ENCODE measurements around the gene NT5C3A.
"Not testable (repeated sequence)": the region's sequence is repeated elsewhere in the genome, so short reads cannot be mapped to it uniquely, and the experiment has no call there.

NT5C3A gene

DNA sequence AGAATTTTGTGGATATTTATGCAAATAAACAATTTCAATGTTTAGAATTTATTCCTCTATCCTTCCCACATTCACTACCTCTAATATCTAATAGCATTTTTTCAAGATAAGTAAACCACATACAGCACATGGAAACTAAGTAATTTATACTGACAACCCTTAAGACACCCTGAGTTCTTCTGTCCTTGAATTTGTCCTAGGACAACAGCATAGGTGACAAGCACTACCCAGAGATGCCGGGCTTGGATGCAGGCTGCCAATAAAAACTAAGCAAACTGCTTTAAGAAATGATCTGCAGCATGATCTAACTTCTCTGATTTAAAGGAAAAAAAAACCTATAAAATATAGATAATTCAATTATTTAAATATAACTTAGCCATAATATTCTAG, 22.7 kb downstream of the NT5C3A start:
- DNase-seq, result no peak

DNA sequence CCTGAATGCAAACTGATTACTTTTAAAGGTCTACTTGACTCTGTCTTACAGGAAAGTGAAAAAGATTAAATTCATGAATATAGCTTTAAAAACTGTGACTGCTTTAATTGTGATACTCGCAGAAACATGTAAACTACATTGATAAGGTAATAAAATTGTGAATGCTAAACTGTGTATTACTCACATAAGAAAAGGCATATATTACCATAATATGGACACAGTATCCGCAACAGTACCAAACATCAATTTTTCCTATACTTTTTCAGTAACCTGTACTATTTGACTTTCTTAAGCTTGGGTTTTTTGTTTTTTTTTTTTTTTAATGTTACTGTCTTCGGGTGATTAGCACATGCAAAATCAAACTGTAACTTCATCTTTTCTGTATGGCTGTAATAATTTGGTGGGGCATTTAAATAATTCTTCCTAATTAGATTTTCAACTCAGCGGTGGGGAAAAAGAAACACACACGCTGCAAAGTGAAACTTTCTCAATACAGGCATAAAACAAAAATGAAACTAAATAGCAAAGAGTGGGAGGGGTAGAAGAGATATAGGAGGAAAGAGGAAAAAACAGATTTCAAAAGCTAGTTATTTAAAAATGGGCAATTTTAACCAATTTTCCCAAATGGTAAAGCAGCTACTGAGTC, 23.2 kb downstream of the NT5C3A start:
- no peak for DNase-seq

DNA sequence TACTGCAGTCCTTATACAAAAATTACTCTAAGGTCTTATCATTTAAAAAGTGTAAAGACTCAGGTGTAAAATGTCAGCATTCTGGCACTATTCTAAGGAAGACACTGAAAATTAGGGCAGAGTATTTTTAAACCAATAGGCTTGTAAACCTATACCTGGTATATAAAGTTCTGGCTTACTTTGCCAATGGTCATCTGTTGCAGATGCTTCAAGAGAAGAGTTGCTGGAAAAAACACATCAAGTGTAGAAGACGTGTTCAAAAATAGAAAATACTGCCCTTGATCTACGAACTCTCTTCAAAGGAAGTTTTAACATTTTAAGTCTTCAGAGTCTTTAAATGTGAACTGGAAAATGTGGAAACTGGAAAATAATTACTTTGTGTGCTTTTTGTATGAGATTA, 23.9 kb downstream of the NT5C3A start:
- no peak for DNase-seq

DNA sequence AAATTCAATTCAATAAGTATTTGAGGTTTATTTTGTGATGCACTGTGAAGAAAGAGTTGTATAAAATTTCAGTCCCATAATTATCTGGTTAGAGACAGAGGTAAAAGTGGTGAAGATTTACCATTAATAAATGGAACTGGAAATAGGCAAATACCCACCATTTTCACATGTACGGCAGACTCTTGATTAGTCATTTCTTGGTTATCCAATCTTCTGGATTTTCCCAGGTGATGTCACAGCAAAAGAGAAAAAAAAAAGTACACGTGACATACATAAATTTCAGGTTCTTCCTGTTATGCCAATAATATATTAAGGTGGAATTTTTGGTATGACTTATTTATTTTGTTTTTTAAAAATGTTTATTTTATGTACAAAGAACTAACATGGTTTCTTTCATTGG, 26.8 kb downstream of the NT5C3A start:
- no peak for DNase-seq

DNA sequence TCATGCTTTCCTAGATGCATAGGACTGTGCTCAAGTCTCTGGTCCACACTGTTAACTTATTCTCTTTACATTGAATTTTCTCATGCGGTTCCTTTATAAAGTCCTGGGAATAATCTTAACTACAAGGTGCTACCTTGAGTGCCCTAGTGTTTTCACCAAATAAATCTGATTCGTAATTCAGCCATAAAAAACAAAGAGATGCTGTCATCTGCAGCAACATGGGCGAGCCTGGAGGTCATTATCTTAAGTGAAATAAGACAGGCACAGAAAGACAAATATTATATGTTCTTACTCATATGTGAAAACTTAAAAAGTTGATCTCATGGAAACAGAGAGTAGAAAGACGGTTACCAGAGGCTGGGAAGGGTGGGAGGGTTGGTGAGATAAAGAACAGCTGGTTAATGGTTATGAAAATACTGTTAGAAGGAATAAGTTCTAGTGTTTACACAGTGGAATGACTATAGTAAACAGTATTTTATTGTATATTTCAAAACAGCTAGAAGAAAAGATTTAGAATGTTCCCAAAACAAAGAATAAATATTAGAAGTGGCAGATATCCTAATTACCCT, 38.3 kb downstream of the NT5C3A start:
- DNase-seq, result no peak

DNA sequence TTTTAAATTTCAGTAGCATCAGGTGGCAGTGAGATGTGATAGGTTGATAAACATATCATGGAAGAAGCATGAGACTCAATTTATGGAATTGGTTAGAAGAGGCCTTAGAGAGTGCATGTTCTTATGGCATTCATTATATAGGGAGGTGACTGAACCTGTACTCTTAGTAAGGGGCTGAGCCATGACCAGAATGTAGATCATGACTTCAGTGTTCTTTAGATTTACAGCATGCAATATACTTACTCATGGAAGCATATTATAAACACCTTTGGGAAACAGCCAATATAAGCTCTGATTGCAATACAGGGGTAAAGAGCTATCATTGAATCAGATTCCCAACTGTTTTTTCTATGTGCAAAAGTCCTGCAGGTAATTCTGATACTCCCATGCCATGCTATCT, 50.2 kb downstream of the NT5C3A start:
- DNase-seq, result no peak

DNA sequence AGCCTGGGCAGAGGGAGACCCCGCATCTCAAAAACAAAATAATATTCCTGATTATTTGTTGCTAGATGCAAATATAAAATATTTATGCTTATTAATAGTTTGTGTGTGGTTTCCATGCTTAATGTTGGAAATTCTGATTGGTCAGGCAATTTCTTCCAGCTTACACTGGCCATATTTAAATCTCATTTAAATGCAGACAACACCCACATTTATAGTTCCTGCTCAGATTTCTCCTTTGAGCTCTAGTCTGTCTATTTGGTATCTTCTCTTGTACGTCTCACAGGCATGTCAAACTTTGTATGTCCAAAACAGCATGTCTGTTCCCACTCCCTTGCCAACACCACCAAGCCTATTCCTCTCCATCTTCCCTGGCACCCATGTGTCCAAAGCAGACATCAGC, 52.8 kb downstream of the NT5C3A start:
- DNase-seq, result no peak

DNA sequence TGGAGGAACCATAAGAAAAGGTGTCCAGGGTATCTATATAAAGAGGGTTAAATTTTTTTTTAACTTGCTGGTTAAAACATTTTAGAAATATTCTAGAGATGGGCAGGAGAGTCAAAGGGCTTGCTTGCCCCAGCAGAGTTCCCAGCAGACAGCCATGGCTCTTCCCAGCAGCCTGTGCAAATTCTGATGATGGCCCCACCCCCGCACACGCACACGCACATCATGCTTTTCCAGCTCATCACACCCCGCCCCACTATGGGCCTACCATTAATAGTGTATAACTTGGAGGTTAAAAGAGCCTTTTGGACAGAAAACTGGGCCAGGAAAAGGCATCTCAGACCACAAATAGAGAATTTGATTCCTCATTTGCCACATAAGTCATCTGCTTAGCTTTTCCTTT, 56.9 kb downstream of the NT5C3A start:
- DNase-seq, result not testable (repeated sequence)

DNA sequence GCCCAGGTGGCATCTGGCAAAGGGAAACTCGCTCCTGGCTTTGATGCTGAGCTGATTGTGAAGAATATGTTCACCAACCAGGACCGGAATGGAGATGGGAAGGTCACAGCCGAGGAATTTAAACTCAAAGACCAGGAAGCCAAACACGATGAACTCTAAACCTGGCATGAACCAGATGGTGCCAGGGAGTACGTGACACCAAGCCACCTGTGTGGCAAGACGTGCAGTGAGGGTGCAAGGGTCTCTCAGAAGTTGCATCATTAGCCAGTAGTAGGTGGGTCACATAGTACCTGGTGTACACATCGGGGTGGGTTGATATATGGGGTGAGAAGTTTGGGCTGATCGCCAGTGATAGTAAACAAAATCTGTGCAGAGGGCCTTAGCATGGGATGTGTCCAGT, 57.4 kb downstream of the NT5C3A start:
- DNase-seq, result not testable (repeated sequence)

DNA sequence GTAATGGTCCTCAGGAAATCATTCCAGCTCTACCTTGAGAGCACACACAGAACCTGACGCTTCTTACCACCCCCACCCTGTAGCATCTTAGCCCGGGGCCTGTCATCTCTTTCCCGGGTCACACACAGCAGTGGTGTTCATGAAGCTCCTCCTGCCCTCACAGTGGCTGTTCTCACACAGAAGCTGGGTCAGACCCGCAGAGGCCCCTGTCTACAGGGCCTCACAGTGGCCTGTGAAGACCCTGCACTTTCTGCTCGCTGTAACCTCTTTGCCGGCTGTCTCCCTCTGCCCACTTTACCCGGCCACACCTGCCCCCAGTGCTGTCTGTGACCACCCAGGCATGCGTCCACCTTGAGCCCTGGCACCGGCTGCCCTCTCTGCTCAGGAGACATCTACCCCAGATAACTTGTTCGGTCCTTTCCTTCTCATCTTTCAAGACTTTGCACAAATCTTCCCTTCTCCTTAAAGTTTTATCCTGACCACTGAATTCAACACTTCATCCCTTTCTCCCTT, 58.4 kb downstream of the NT5C3A start:
- DNase-seq, result not testable (repeated sequence)

DNA sequence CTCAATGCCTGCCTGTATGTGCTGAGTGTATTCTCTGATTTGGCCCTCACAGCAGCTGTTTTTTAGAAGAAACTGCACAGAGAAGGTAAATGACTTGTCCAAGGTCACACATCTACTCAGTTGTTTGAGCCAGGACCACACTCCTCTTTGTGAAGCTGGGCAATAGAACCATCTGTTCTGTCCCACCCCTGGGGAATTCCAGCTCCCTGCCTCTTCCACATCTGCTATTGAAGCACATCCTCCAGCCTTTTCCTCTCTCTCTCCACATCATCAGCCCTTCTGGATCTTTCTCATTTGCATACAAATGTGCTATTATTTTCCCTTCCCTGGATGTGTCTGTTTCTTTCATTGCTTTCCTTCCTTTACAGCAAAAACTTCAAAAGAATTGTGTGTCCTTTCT, 59.5 kb downstream of the NT5C3A start:
- DNase-seq, result not testable (repeated sequence)

DNA sequence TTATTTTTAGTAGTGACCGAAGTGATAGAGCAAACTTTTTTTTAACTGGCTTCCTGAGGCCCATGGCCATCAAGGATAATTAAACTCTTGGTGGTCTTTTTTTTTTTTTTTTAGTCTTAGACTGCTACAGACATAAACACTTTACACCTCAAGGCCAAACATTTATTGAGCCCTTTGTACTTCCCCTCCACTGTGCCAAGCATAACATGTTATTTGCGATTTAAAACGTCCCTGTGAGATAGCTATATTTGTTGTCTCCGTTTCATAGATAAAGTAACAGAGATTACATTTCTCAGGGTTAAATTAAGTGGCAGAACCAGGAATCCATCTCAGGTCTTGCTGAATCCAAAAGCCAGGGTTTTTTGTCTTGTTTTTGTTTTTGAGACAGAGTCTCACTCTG, 63.2 kb downstream of the NT5C3A start:
- DNase-seq, result not testable (repeated sequence)

DNA sequence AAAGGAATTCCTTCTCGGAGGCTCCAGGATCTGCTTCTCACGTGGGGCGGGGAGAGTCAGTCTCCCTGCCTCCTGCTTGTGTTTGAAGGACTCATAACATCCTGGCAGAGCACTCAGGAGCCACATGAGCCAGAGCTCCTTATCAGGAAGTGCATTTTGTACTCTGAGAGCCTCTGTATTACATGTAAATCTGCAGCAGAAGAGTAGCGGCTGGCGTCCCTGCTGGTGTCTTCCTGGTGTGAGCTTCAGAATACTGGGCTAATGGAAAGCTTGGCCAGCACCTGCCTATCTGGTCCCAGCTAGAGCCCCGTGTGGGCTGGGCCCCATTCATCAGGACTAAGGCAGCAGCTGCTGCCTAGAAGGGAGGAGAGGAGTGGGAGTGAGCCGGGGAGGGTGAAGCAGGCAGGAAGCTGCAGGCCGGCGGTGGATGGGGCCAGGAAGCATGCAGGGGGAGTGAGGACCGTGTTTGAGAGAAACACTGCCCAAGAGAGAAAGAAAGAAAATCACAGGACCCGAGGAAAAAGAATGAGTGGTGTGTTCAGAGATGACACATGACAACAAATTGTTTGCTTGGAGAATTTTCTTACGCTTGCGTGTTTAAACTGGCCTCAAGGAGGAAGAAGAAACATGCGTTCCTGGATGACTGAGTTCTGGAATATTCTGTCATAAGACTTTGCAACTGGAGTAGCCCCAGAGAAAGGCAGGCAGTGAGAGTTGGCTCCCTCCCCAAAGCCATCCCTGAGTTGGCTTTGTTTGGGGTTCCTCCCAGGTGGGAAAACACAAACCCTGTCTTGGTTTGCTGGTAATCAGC, 64.0 kb downstream of the NT5C3A start:
- DNase-seq, result not testable (repeated sequence)

DNA sequence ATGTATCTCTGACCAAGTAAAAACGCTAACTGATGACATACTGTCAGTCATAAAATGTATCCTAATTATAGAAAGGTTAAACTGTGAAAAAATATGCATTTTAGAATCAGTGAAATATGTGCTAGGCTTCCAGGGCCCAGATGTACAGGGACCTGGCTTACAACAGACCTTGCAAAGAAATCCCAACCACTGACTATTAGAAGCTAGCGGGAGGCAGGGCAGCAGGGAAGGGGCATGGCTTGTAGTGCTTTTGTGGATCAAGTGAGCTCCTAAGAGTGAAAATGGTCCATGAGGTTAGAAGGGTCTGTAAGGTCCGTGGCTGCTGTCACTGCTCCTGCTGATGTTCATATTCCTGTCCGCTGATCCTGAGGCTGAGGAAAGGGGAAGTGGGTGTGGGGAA, 64.6 kb downstream of the NT5C3A start:
- not testable (repeated sequence) for DNase-seq

DNA sequence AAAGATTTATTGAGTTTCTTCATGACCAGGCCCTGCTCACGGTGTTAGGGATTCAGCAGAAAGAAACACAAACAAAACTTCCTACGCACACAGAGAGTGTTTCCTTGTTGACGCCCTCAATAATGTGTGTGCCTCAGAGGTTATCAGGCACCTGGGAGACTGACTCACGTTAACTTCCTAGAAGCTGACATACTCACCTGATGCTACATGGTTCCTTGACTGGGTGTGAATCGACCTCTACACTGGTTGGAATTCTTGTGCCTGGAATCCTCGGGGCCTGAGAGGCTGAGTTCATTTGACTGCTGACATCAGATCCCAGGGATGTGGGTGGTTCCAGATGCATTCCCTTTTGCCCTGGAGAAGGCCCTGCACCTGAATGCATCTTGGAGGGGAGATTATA, 69.8 kb downstream of the NT5C3A start:
- not testable (repeated sequence) for DNase-seq

DNA sequence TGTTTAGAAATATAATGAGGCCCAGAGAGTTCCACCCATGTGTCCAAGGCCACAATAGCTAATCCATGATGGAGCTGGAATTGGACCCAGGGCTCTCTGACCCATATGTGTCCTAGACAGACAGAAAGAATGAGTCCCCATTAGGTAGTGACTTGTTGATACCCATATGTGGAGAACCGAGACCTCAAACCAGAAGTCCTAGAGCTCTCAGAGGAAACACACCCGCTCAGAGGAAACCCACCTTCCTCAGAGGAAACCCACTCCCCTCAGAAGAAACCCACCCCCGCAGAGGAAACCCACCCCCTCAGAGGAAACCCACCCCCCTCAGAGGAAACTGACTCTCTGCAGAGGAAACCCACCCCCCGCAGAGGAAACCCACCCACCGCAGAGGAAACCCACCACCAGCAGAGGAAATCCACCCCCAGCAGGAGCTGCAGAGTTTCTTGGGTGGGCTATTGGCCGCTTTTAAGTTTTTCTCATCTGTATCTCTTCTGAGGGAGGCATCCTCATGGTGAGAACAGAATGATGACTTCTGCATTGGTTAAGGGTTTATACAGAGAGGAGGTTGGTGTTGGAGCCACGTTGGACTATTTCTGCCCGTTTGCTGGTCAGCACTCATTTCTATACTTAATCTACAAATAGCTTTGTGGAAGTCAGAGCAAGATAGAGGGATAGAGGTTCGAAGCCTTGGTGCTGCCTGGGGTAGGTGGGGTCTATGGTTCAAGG, 70.4 kb downstream of the NT5C3A start:
- DNase-seq, result not testable (repeated sequence)

DNA sequence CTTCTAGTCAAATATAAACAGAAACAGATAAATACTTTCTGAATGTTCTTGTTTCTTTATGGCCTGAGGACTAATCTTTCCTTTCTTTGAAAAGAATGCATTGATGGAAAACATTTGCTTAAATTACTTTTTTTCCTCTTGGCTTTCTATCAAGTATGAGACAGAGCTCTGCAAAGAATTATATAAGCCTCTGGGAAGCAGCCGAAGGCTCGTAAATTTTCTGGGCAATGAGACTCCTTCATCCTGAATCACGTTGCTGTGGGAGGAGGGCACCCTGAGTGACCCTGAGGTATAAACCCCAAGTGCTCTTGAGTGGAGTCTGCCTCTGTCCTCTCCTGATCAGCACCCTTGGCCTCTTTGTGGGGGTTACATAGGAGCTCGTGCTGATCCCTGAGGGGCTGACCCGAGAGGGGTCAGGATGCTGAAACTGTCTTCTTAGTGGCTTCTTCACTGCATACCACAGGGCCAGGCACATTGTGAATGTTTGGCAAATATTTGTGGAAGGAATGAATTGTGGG, 71.4 kb downstream of the NT5C3A start:
- not testable (repeated sequence) for DNase-seq

DNA sequence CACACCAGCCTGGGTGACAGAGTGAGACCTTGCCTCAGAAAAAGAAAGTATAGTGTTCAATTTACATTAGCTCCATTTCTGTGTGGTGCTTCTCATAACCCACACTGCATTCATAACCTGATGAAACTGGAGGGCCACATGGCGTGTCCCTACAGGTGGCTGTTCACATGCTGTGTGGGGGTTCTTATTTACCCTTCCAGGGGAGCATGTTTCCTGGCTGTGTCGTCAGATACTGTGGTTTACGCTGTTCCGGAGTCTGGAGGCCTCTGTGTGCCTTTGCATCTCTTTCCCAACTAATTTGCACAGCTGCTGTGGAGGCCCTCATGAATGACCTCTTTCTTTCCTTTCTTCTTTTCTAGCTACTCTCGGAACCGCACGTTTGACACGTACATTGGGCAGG, 74.4 kb downstream of the NT5C3A start:
- not testable (repeated sequence) for DNase-seq

DNA sequence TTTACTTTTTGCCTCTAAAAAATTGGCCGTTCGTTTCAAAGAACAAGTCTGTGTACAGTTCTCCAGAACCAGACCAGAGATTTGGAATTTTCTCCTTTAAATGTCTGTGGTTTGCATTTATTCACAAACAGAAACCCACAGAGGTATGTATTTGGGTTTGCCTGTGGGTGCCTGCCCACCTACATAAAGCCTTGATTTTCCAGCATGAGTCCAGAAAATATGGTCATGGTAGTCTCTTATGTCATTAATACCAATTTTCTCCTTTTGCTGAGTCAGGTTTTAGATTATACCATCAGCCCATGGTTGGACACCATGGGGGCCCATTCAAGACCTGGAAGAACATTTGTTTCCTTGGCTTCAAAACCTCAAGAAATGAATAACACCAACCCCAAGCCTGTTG, 82.7 kb downstream of the NT5C3A start:
- not testable (repeated sequence) for DNase-seq

DNA sequence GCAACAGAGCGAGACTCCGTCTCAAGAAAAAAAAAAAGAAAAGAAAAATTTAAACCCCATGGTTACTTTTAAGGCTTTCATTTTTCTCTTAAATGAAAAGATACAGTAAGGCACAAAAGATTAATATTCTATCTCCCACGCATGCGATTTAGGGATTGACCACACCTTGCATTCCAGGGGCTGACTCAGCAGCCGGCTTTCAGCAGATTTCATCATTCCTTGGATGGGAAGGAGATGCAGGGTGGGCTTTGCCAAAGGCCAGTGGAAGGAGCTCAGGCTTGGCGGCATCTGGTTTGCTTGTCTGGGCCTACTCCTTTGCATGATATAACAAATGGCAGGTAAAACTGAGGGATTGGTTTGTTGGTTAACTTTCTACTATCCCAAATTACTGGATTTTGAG, 83.3 kb downstream of the NT5C3A start:
- DNase-seq, result not testable (repeated sequence)

DNA sequence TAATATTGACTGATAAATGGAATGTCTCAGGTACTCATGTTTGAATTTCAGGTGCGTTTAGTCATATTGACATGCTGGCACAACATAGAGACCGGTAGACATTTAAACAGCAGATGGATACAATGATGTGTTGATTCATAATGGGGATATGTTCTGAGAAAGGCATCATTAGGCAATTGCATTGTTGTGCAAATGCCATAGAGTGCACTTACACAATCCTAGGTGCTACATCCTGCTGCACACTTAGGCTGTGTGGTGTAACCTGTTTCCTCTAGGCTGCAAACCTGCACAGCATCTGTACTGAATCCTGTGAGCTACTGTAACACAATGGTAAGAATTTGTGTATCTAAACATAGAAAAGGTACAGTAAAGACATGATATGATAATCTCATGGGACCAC, 85.4 kb downstream of the NT5C3A start:
- DNase-seq, result peak; percentile 42

DNA sequence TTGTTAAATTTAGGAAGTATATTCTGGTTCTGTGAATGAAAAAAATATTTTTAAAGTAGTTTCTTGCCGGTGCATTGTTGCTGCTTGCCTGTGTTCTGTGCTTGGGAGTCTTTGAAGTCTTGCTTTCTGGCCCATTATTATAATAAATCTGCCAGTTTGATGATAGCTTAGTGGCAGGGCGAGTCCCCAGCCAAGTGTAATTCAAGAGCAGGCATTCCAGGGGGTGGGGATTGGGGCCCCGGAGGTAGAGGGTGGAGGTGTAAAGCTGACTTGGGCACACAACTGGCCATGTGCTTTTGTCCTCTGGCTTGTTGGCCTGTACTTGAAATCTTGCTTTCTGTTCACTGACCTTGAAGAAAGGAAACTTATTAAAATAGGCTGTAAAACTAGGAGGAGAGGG, 90.6 kb downstream of the NT5C3A start:
- DNase-seq, result not testable (repeated sequence)

DNA sequence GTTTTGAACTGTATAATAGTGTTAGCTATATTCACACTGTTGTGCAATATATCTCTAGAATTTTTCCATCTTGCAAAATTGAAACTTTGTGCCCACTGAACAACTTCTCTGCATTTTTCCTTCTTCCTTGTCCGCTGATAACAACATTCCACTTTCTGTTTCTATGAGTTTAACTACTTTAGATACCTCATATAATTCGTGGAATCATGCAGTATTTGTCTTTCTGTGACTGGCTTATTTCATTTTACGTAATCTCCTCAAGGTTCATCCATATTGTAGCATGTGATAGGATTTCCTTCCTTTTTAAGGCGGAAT, 95.4 kb downstream of the NT5C3A start:
- DNase-seq, result not testable (repeated sequence)
